Measurements from ENCODE around the gene KLHL25.

DNA sequence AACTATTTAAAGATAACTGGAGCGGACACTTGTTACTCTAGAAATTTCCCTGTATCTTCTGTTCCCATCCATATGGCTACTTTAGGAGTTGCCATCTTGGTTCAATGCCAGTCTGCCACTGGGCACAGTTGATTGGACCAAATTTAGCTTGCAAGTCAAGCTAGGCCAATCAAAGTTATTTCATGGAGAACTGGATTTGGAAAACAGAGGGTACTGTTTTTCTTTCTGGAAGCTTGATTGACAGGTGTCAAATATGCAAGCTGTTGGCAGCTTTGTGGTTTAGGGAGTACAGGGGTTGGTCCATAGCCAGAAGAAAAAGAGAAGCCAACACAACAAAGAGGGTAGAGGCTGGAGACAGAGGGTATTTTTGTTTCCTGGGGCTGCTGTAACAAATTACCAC is 33.4 kb upstream of the KLHL25 start:
- TF ChIP-seq FOXP2 (optimal IDR thresholded peaks at IDR 0.05; ENCODE audit: control extremely low read depth, extremely low read length, insufficient read depth) (no peak), EZH2 (IDR thresholded peaks at IDR 0.05) (no peak)
